GM12891 (cell line): ENCODE measurements around the gene NR1D1.

Experiments
- DNase-seq: peaks from one replicate; pipeline ENCODE4 v3.0.0; 2011; ENCODE audit warnings: low spot score; ENCODE audit not compliant: insufficient read length
- FAIRE-seq: peaks from 2 replicates; lab custom pipeline; 2011; peaks lifted over from hg19 to GRCh38; lab: Jason Lieb, UNC
- PAX5 ChIP-seq: IDR thresholded peaks from 2 replicates; pipeline ENCODE4 v1.6.1; 2011; ENCODE audit warnings: low read length, moderate library complexity, mild to moderate bottlenecking; ENCODE audit not compliant: insufficient read depth, severe bottlenecking
- POLR2A ChIP-seq: IDR thresholded peaks from 2 replicates; pipeline ENCODE4 v1.6.1; 2011; ENCODE audit warnings: low read depth, low read length, control low read depth
- POLR2AphosphoS5 ChIP-seq: IDR thresholded peaks from 2 replicates; pipeline ENCODE4 v1.6.1; 2011; ENCODE audit warnings: low read depth, low read length, control low read depth
- POU2F2 ChIP-seq: IDR thresholded peaks from 2 replicates; pipeline ENCODE4 v1.6.1; 2011; ENCODE audit warnings: low read depth, mild to moderate bottlenecking, control low read depth, low read length, moderate library complexity
- SPI1 ChIP-seq: IDR thresholded peaks from 2 replicates; pipeline ENCODE4 v1.6.1; 2011; ENCODE audit warnings: low read depth, low read length, control low read depth
- TAF1 ChIP-seq: IDR thresholded peaks from 2 replicates; pipeline ENCODE4 v1.6.1; 2011; ENCODE audit warnings: low read depth, low read length, control low read depth

Gene NR1D1

GRCh38 chr17:40111221-40112128 is 11.1 kb upstream of the NR1D1 start:
- TF ChIP-seq POU2F2 (no peak), SPI1 (no peak), POLR2AphosphoS5 (no peak), POLR2A (no peak), TAF1 (no peak), PAX5 (no peak)
- FAIRE-seq (peak; percentile 55), DNase-seq (peak; percentile 64)

- no peak for FAIRE-seq
- no peak for DNase-seq
- TF ChIP-seq POU2F2 (no peak), POLR2A (no peak), POLR2AphosphoS5 (no peak), TAF1 (no peak), PAX5 (no peak), SPI1 (no peak)
Measured at GRCh38 chr17:40110026-40110845, 9.8 kb upstream of the NR1D1 start.

DNA sequence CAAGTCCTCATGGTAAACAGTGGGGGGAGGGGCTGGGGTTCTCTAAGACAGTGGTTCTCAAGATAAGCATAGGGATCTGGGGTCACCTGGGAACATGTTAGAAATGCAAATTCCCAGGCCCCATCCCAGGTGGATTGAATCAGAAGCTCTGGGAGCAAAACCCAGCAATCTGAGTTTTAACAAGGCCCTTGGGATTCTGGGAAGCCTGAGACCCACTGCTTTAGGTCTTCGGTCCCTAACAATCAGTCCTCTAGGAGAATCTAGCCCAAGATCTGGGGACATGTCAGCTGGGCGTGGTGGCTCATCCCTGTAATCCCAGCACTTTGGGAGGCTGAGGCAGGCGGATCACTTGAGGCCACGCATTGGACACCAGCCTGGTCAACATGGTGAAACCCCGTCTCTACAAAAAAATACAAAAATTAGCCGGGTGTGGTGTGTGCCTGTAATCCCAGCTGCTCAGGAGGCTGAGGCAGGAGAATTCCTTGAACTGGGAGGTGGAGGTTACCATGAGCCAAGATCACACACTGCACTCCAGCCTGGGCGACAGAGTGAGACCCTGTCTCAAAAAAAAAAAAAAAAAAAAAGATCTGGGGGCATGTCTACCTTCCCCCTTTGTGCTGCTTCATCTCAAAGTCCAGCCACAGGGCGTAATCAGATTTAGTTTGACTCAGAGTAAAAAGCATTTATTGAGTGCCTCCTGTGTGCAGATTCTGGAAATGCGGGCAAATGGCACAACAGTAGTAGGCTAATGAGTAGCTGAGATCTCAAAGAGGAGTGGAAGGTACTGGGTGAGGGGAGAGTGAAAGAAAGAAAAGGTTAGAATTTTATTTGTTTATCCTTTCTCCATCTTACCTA is 8.8 kb upstream of the NR1D1 start:
- DNase-seq (no peak), FAIRE-seq (no peak)
- TF ChIP-seq TAF1: no peak
- TF ChIP-seq POLR2AphosphoS5: no peak
- no peak for TF ChIP-seq POLR2A
- no peak for TF ChIP-seq POU2F2
- no peak for TF ChIP-seq SPI1
- no peak for TF ChIP-seq PAX5

- DNase-seq (no peak), FAIRE-seq (peak; percentile 66)
- TF ChIP-seq TAF1 (no peak), SPI1 (0 out of 2 replicates have a peak, but pooled peaks have one; percentile 15)
Measured at GRCh38 chr17:40107522-40108174, 7.3 kb upstream of the NR1D1 start.

- FAIRE-seq (no peak), DNase-seq (no peak)
Measured at GRCh38 chr17:40106760-40107521, 6.6 kb upstream of the NR1D1 start.

DNA sequence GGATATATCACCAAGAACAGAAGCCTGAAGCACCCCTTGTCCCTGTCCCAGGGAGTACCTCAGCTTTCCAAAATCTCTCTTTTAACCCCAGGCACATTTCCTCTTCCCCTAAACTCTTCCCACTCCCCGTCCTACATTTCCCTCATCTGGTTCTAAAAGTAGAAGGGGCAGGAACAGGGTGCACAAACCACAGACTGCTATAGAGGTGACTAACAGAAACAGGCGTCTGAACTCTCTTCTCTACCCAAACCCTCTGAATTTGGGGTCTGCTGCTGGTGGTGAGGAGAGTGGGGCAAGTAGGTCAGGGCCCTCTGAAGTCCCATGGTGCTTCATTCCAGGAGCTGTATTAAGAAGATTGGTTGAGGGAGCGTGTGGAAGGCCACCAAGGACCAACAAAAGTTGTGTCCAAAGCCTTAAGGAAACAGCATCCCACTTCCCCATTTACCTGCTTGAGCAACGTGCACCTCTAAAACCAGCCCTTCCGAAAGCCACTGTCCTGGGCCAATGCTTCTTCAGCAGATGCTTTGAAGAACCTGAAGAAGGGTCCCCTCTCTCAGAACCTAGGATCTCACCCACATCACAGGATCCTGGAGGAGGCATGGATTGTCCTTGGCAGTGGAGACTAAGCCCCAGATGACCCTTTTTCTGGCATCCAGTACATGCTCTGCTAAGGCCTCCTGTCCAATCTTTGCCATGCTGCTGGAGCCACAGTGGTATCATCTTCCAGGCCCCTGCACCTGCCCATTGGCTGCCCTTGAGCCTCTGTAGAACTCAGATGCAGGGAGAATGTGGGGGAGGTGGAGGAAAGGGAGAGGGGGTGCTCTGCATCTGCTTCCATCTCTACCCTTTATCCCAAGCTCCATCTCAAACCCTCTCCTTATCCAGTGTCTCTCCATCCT is 5.7 kb upstream of the NR1D1 start:
- FAIRE-seq: no peak
- TF ChIP-seq TAF1: no peak
- TF ChIP-seq PAX5: no peak
- TF ChIP-seq POLR2AphosphoS5: no peak
- no peak for TF ChIP-seq POLR2A
- no peak for TF ChIP-seq POU2F2
- TF ChIP-seq SPI1: peak; percentile 80
- DNase-seq: no peak

More at GRCh38 chr17:40106760-40107521, 6.6 kb upstream of the NR1D1 start:
- no peak for TF ChIP-seq POLR2A
- no peak for TF ChIP-seq POU2F2
- no peak for TF ChIP-seq POLR2AphosphoS5
- TF ChIP-seq SPI1: no peak
- no peak for TF ChIP-seq PAX5
- TF ChIP-seq TAF1: no peak

DNA sequence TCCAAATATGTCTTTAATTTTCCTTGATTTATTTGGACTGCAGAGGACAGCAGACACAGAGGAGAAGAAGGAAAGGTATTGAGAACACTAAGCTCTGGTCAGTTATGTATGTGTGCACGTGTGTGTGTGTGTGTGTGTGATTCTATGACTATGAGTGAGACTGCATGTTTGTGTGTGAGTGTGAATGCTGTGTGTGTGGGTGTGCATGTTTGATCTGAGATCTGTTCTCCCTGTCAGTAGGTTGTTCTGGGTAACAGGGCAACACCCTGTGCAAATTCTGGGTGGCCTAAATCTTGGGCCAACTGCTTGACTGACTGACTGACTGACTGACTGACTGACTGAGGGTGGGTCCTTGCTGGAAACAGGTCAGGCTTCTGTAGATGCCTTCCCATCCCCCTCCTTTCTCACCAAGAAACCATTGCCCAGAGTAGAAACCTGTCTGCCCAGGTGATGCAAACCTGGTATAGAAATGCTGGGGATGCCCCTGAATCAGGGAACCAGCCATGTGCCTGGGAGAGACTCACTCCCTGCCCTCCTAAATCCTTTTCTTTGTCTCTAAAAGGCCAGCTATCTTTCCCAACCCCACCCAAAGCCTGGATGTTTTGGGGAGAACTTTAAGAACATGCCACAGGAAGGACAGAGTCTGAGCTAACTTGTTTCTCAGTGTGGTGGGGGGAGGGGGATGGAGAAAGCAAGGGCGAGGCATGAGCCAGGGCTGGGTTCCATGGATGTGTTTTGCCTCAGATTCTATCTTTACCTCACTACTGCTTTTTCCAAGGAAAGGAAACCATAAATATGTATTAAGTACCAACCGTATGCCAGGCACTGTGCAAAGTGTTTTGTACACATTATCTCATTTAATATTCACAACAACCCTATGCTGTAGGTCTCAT is 4.5 kb upstream of the NR1D1 start:
- DNase-seq: no peak
- peak; percentile 83 for FAIRE-seq
- TF ChIP-seq PAX5: no peak
